Measurements from ENCODE around the gene NLE1.

- peak; percentile 35 for TF ChIP-seq CTCF (IDR thresholded peaks at IDR 0.05)
- no peak for TF ChIP-seq YY1 (IDR thresholded peaks at IDR 0.05; ENCODE audit: low read depth)
- TF ChIP-seq ZBTB33 (IDR thresholded peaks at IDR 0.05; ENCODE audit: borderline replicate concordance, low read depth) = no peak
- TF ChIP-seq MAX (IDR thresholded peaks at IDR 0.05; ENCODE audit: low read depth) = no peak
- TF ChIP-seq GABPA (IDR thresholded peaks at IDR 0.05; ENCODE audit: low read depth) = no peak
- TF ChIP-seq RFX5 (IDR thresholded peaks at IDR 0.05; ENCODE audit: low read length) = no peak
Measured at GRCh38 chr17:35117984-35118383, 24.1 kb downstream of the NLE1 start.

Measured in SK-N-SH (cell line).